K562 (cell line): Measurements from ENCODE around the gene NEUROG1. TPM values are rescaled to one million over a fixed set of nuclear protein-coding genes. Genes with fewer than 3 reads are reported as not detected.

Experiments used
- ATAC-seq: fragments of 200-7000 bp; cut with Tn5 transposase; 3 replicates; pipeline ENCODE4 v1.9.1; 2020; ENCODE audit warnings: moderate library complexity
- BruUV-seq: library from RNA; stranded (reverse); fragments of 400-500 nt; replicated peaks from 2 replicates; lab custom pipeline; 2021; lab: Mats Ljungman, UMichigan
- CTCF ChIA-PET: fragments of 300-600 bp; formaldehyde crosslinking; extraction: SDS; loops from one replicate; lab custom pipeline; 2021; ENCODE audit warnings: low intra/inter-chr PET ratio; lab: Yijun Ruan, JAX
- POLR2A ChIA-PET: fragments of 300-600, 350-650 bp; sonication (Branson Sonifier 250); formaldehyde crosslinking; extraction: SDS; loops from one replicate; lab custom pipeline; 2021; ENCODE audit warnings: antibody characterized with exemption, inconsistent platforms; lab: Yijun Ruan, JAX
- DNase-seq, 4 experiments: peaks; one replicate each; pipeline versions ENCODE4 v3.0.0 to v3.0.0-alpha.2; 2011 to 2018; ENCODE audit warnings: low spot score in 3 of 4, mixed read lengths in 3 of 4; ENCODE audit errors: extremely low read depth in 1 of 4
- FAIRE-seq: peaks from 2 replicates; lab custom pipeline; 2011; peaks lifted over from hg19 to GRCh38; lab: Jason Lieb, UNC
- H2AFZ ChIP-seq: 2 replicates; pipeline ENCODE4 v1.6.0; 2011; ENCODE audit warnings: low read depth, low read length, control low read depth, inconsistent platforms
- H3K27ac ChIP-seq: fragments of 200-600 bp; 3 replicates; pipeline ENCODE4 v1.8.0; 2011; ENCODE audit warnings: low read depth, mild to moderate bottlenecking, control low read depth, inconsistent platforms, low read length, moderate library complexity, mixed read lengths; ENCODE audit errors: extremely low read depth
- H3K27me3 ChIP-seq, 2 experiments: fragments of 300-600 bp in 1 of 2; 2 replicates in 1 of 2; 3 replicates in 1 of 2; pipeline versions ENCODE4 v1.6.0 to v1.8.0; 2011; ENCODE audit warnings: inconsistent platforms in 2 of 2, low read length in 2 of 2, mild to moderate bottlenecking in 1 of 2, mixed read lengths in 1 of 2, moderate library complexity in 1 of 2; ENCODE audit not compliant: control insufficient read depth in 2 of 2, insufficient read depth in 2 of 2
- H3K36me3 ChIP-seq: fragments of 300-600 bp; 3 replicates; pipeline ENCODE4 v1.8.0; 2011; ENCODE audit warnings: mild to moderate bottlenecking, low read length, inconsistent platforms; ENCODE audit not compliant: control insufficient read depth, insufficient read depth
- H3K4me1 ChIP-seq, 2 experiments: fragments of 200-600 bp in 1 of 2; replicated peaks in 1 of 2; 2 replicates in 1 of 2; 3 replicates in 1 of 2; pipeline versions ENCODE4 v1.5.1 to v1.8.0; 2011; ENCODE audit warnings: inconsistent platforms in 2 of 2, low read length in 2 of 2, mild to moderate bottlenecking in 1 of 2, mixed read lengths in 1 of 2, moderate library complexity in 1 of 2; ENCODE audit not compliant: control insufficient read depth in 2 of 2, insufficient read depth in 2 of 2
- H3K4me2 ChIP-seq: 2 replicates; pipeline ENCODE4 v1.6.1; 2011; ENCODE audit warnings: low read length, control low read depth, inconsistent platforms, mixed read lengths; ENCODE audit not compliant: insufficient read depth
- H3K4me3 ChIP-seq: fragments of 200-600 bp; sonication (generic), shearing (Covaris generic); 2 replicates; pipeline ENCODE4 v1.5.1; 2016; ENCODE audit warnings: control low read depth, inconsistent platforms
- H3K79me2 ChIP-seq: fragments of 200-600 bp; 3 replicates; pipeline ENCODE4 v1.8.0; 2011; ENCODE audit warnings: low read length, inconsistent platforms; ENCODE audit not compliant: control insufficient read depth, insufficient read depth
- H3K9ac ChIP-seq, 2 experiments: 2 replicates each; pipeline versions ENCODE4 v1.6.0 to v1.6.1; 2011; ENCODE audit warnings: low read depth in 2 of 2, low read length in 2 of 2, control low read depth in 1 of 2, inconsistent platforms in 1 of 2, mild to moderate bottlenecking in 1 of 2, mixed read lengths in 1 of 2; ENCODE audit not compliant: insufficient read depth in 1 of 2
- H3K9me1 ChIP-seq: one replicate; pipeline ENCODE4 v1.6.0; 2011; ENCODE audit warnings: inconsistent platforms, mild to moderate bottlenecking, low read length, moderate library complexity; ENCODE audit not compliant: control insufficient read depth, insufficient read depth
- H3K9me3 ChIP-seq: replicated peaks from 2 replicates; pipeline ENCODE4 v1.5.1; 2011; ENCODE audit warnings: low read depth, low read length, inconsistent platforms; ENCODE audit not compliant: control insufficient read depth, insufficient read depth
- H4K20me1 ChIP-seq: replicated peaks from 2 replicates; pipeline ENCODE4 v1.6.1; 2011; ENCODE audit warnings: low read length, inconsistent platforms, mixed read lengths; ENCODE audit not compliant: control insufficient read depth, insufficient read depth
- HEY1 ChIP-seq: fragments of 250-450 bp; sonication (Bioruptor Pico); IDR thresholded peaks from 2 replicates; pipeline ENCODE4 v1.5.0; 2020; ENCODE audit warnings: mild to moderate bottlenecking, moderate library complexity, borderline replicate concordance
- ZBTB8A ChIP-seq: fragments of 450-650 bp; IDR thresholded peaks from 2 replicates; pipeline ENCODE4 v1.6.1; 2018; ENCODE audit warnings: mild to moderate bottlenecking, moderate library complexity; ENCODE audit not compliant: partially characterized antibody
- ZKSCAN3 ChIP-seq: fragments of 250-450 bp; sonication (Bioruptor Pico); IDR thresholded peaks from 2 replicates; pipeline ENCODE4 v1.4.0; 2020
- ZNF347 ChIP-seq: fragments of 450-650 bp; formaldehyde crosslinking; IDR thresholded peaks from 2 replicates; pipeline ENCODE4 v1.4.0; 2020; ENCODE audit warnings: low read depth, mild to moderate bottlenecking, moderate library complexity
- WGBS: fragments of 100-300 bp; shearing (Covaris generic); methylation state at CpG from one replicate; pipeline ENCODE4 v1.1.6; 2016; ENCODE audit warnings: low coverage, mixed read lengths; ENCODE audit not compliant: insufficient coverage; ENCODE audit errors: missing lambda C conversion rate; 5-methylcytosine and 5-hydroxymethylcytosine counted together
- in situ Hi-C: fragments of 300-500 bp; cut with MboI; formaldehyde crosslinking; loops from 4 replicates; pipeline ENCODE4 v1.15.0; 2018; ENCODE audit warnings: inconsistent platforms, mixed read lengths
- intact Hi-C: fragments of 100-400 bp; cut with micrococcal nuclease; formaldehyde crosslinking; loops from 2 replicates; pipeline ENCODE4 v1.14.2; 2022
- polyA plus RNA-seq, 8 experiments: library from polyadenylated mRNA; depleted of rRNA in 4 of 8; stranded (reverse) in 5 of 8; unstranded in 3 of 8; fragments of >200 nt; fragmentation: Nextera tagmentation in 2 of 8; fragmentation: Illumina TruSeq in 1 of 8; extraction: Ambion mirVana in 2 of 8; extraction: Trizol in 1 of 8; gene quantifications; 2 replicates each; pipeline versions ENCODE4 v1.2.1 to v1.2.3, GENCODE V29; 2011 to 2014; ENCODE audit warnings: inconsistent platforms in 1 of 8, missing spikeins in 1 of 8
- total RNA-seq, 7 experiments: library from RNA; depleted of rRNA in 6 of 7; stranded (reverse); fragments of >200 nt in 6 of 7; fragmentation: Illumina TruSeq in 2 of 7; extraction: Trizol in 2 of 7; gene quantifications; 2 replicates each; pipeline versions ENCODE4 v1.2.1 to v1.2.3, GENCODE V29; 2011 to 2021; ENCODE audit warnings: low replicate concordance in 1 of 7
- TF ChIP-seq, protein P1 (sequence below): sonication (generic); formaldehyde crosslinking; IDR thresholded peaks from 2 replicates; pipeline ENCODE4 v1.8.1; 2023; ENCODE audit warnings: mild to moderate bottlenecking, missing genetic modification reagents

Gene NEUROG1
- total and polyA plus RNA-seq, 9 of the 15 experiments (the other 6 are each of a cell fraction or from before 2014, with no cell fraction given), result not detected

DNA sequence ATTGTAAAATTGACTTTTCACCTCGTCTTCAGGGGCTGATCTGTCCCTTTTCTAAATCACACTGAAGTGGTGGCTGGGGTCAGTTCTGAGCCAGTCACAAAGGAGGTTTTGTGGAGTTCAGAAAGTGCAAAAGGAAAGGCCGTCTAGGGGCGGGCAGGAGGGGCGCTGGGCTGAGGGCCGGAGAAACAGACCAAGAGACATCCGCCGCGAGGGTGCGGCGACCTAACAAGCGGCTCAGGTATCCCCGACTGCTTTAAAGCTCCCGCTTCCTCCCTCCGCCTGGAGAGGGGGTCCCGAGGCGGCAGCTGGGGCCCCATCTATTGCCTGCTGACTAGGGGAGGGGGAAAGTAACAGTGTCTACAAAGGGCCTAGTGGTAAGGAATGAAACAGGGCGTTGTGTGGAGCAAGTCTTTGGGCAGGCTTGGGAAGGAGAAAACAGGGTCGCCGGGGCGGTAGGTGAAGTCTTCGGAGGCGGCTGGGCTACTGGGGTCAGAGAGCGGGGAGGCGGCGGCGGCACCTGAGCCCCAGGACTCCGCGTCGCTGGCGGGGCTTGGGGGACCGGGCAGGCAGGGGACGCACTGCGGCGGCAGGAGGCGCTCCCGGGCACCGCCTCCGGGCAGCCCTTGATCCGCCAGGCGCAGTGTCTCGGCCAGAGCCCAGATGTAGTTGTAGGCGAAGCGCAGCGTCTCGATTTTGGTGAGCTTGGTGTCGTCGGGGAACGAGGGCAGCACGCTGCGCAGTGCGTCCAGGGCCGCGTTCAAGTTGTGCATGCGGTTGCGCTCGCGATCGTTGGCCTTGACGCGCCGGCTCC is 950 bp downstream of the NEUROG1 start:
- 75% methylated on average over 59 of the region's 61 CpGs for WGBS
- H3K4me1 ChIP-seq, result no peaks in the 10 kb centered on the region; a peak in 1 of 5 replicates
- ATAC-seq (no peak), FAIRE-seq (no peak), DNase-seq (no peak)
- H3K9ac ChIP-seq, result no peak overlapping the region
- ChIA-PET CTCF (no interaction called here), POLR2A (no interaction called here)
- H4K20me1 ChIP-seq, result no peaks in the 10 kb centered on the region
- H3K9me3 ChIP-seq, result no peaks in the 10 kb centered on the region
- no TSS peak for BruUV-seq
- H3K79me2 ChIP-seq, result no peaks in the 10 kb centered on the region
- no peak overlapping the region for H3K27ac ChIP-seq
- intact Hi-C loops (no loop called here), in situ Hi-C loops (no loop called here)
- no peaks in the 10 kb centered on the region for H3K9me1 ChIP-seq
- no peak overlapping the region for H2AFZ ChIP-seq
- H3K4me2 ChIP-seq, result no peak overlapping the region
- H3K36me3 ChIP-seq, result no peaks in the 10 kb centered on the region
- TF ChIP-seq, protein P1, sequence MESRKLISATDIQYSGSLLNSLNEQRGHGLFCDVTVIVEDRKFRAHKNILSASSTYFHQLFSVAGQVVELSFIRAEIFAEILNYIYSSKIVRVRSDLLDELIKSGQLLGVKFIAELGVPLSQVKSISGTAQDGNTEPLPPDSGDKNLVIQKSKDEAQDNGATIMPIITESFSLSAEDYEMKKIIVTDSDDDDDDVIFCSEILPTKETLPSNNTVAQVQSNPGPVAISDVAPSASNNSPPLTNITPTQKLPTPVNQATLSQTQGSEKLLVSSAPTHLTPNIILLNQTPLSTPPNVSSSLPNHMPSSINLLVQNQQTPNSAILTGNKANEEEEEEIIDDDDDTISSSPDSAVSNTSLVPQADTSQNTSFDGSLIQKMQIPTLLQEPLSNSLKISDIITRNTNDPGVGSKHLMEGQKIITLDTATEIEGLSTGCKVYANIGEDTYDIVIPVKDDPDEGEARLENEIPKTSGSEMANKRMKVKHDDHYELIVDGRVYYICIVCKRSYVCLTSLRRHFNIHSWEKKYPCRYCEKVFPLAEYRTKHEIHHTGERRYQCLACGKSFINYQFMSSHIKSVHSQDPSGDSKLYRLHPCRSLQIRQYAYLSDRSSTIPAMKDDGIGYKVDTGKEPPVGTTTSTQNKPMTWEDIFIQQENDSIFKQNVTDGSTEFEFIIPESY, result peak; percentile 67; the same call in 1 of the 2 replicates
- TF ChIP-seq ZNF347 (CRISPR knock-in tag), result no peak
- TF ChIP-seq HEY1 (CRISPR knock-in tag), result no peak
- TF ChIP-seq ZKSCAN3 (CRISPR knock-in tag), result no peak
- TF ChIP-seq ZBTB8A, result no peak
- peaks cover 0 to 3% of the 10 kb centered on the region in 2 experiments; a peak in 1 of 5 replicates for H3K27me3 ChIP-seq
- H3K4me3 ChIP-seq, result no peak overlapping the region
